Measurements from ENCODE around the gene CTSO.

Gene CTSO

GRCh38 chr4:155984106-155984797, 30.6 kb upstream of the CTSO start:
- H2BK12ac ChIP-seq (ENCODE audit: low read length): no peak overlapping the region
- no peak overlapping the region for H3K9ac ChIP-seq (ENCODE audit: low read depth, low read length, poor library complexity)
- no peak overlapping the region for H3K14ac ChIP-seq (ENCODE audit: low read length)
- no peak overlapping the region for H3K4me2 ChIP-seq (ENCODE audit: insufficient read depth, low read length, poor library complexity, severe bottlenecking)
- no CpG with 5 or more reads among the region's 4 CpGs for WGBS, 2 donors (ENCODE audit: extremely low coverage in 2 of 2, insufficient read length in 2 of 2, insufficient replicate concordance in 1 of 2)
- no peak overlapping the region for H3K18ac ChIP-seq (ENCODE audit: low read length)
- no peak overlapping the region for H4K8ac ChIP-seq (ENCODE audit: low read depth, low read length)
- no peak overlapping the region for H3K23ac ChIP-seq (ENCODE audit: low read depth, low read length, poor library complexity)
- H3K27me3 ChIP-seq (ENCODE audit: control insufficient read depth in 3 of 3, insufficient read depth in 3 of 3, low read depth in 1 of 3, low read length in 3 of 3): no peaks in the 10 kb centered on the region
- no peaks in the 10 kb centered on the region for H3K4me1 ChIP-seq (ENCODE audit: control insufficient read depth in 2 of 2, insufficient read depth in 1 of 2, low read depth in 1 of 2, low read length in 2 of 2)
- H2AFZ ChIP-seq (ENCODE audit: low read length): no peak overlapping the region
- no peaks in the 10 kb centered on the region for H3K36me3 ChIP-seq (replicated peaks in 1 of 2; ENCODE audit: control insufficient read depth in 2 of 2, insufficient read depth in 2 of 2, low read length in 2 of 2)
- H3K4me3 ChIP-seq (ENCODE audit: low read length in 2 of 2): no peak overlapping the region
- H2BK15ac ChIP-seq (ENCODE audit: low read length): no peak overlapping the region
- H3K27ac ChIP-seq (replicated peaks; ENCODE audit: low read length): no peak overlapping the region
- H4K91ac ChIP-seq (ENCODE audit: low read depth, low read length, poor library complexity): no peak overlapping the region
- H3K9me3 ChIP-seq (replicated peaks in 1 of 2; ENCODE audit: control insufficient read depth in 2 of 2, insufficient read depth in 1 of 2, low read depth in 1 of 2, low read length in 2 of 2): peaks cover 0 to 3% of the 10 kb centered on the region in 2 donors
- no peak overlapping the region for H2BK120ac ChIP-seq (ENCODE audit: low read depth, low read length)
- H3K79me1 ChIP-seq (ENCODE audit: low read depth, low read length): no peaks in the 10 kb centered on the region
- H3K4ac ChIP-seq (ENCODE audit: low read length): no peak overlapping the region
- no peak overlapping the region for H2BK5ac ChIP-seq (ENCODE audit: low read length)
- H2AK5ac ChIP-seq (ENCODE audit: low read depth, low read length): no peak overlapping the region
- no peak for DNase-seq (ENCODE audit: low spot score)

GRCh38 chr4:155982736-155983385, 29.2 kb upstream of the CTSO start:
- Histone ChIP-seq H2BK12ac (ENCODE audit: low read length) (no peak overlapping the region), H3K23ac (ENCODE audit: low read depth, low read length, poor library complexity) (no peak overlapping the region), H2BK120ac (ENCODE audit: low read depth, low read length) (no peak overlapping the region), H3K4me1 (ENCODE audit: control insufficient read depth in 2 of 2, insufficient read depth in 1 of 2, low read depth in 1 of 2, low read length in 2 of 2) (no peaks in the 10 kb centered on the region), H2AK5ac (ENCODE audit: low read depth, low read length) (no peak overlapping the region), H3K36me3 (replicated peaks in 1 of 2; ENCODE audit: control insufficient read depth in 2 of 2, insufficient read depth in 2 of 2, low read length in 2 of 2) (no peaks in the 10 kb centered on the region), H4K8ac (ENCODE audit: low read depth, low read length) (no peak overlapping the region), H3K14ac (ENCODE audit: low read length) (no peak overlapping the region), H2BK5ac (ENCODE audit: low read length) (no peak overlapping the region), H2BK15ac (ENCODE audit: low read length) (no peak overlapping the region), H3K4me3 (ENCODE audit: low read length in 2 of 2) (no peak overlapping the region), H4K91ac (ENCODE audit: low read depth, low read length, poor library complexity) (no peak overlapping the region), H3K4ac (ENCODE audit: low read length) (no peak overlapping the region), H3K4me2 (ENCODE audit: insufficient read depth, low read length, poor library complexity, severe bottlenecking) (no peak overlapping the region), H2AFZ (ENCODE audit: low read length) (no peak overlapping the region), H3K27ac (replicated peaks; ENCODE audit: low read length) (no peak overlapping the region), H3K79me1 (ENCODE audit: low read depth, low read length) (no peaks in the 10 kb centered on the region), H3K18ac (ENCODE audit: low read length) (no peak overlapping the region), H3K9me3 (replicated peaks in 1 of 2; ENCODE audit: control insufficient read depth in 2 of 2, insufficient read depth in 1 of 2, low read depth in 1 of 2, low read length in 2 of 2) (peaks cover 0 to 9% of the 10 kb centered on the region in 2 donors), H3K9ac (ENCODE audit: low read depth, low read length, poor library complexity) (no peak overlapping the region), H3K27me3 (ENCODE audit: control insufficient read depth in 3 of 3, insufficient read depth in 3 of 3, low read depth in 1 of 3, low read length in 3 of 3) (no peaks in the 10 kb centered on the region)
- no peak for DNase-seq (ENCODE audit: low spot score)
- no CpG with 5 or more reads among the region's 2 CpGs for WGBS, 2 donors (ENCODE audit: extremely low coverage in 2 of 2, insufficient read length in 2 of 2, insufficient replicate concordance in 1 of 2)

- no peak overlapping the region for H4K8ac ChIP-seq (ENCODE audit: low read depth, low read length)
- H3K79me1 ChIP-seq (ENCODE audit: low read depth, low read length): no peaks in the 10 kb centered on the region
- H3K9me3 ChIP-seq (replicated peaks in 1 of 2; ENCODE audit: control insufficient read depth in 2 of 2, insufficient read depth in 1 of 2, low read depth in 1 of 2, low read length in 2 of 2): peaks cover 1 to 13% of the 10 kb centered on the region in 2 donors
- H2AFZ ChIP-seq (ENCODE audit: low read length): no peak overlapping the region
- H2BK15ac ChIP-seq (ENCODE audit: low read length): no peak overlapping the region
- no peak for DNase-seq (ENCODE audit: low spot score)
- no peak overlapping the region for H3K14ac ChIP-seq (ENCODE audit: low read length)
- H2BK5ac ChIP-seq (ENCODE audit: low read length): no peak overlapping the region
- no peak overlapping the region for H3K4me2 ChIP-seq (ENCODE audit: insufficient read depth, low read length, poor library complexity, severe bottlenecking)
- H3K4ac ChIP-seq (ENCODE audit: low read length): no peak overlapping the region
- H3K4me1 ChIP-seq (ENCODE audit: control insufficient read depth in 2 of 2, insufficient read depth in 1 of 2, low read depth in 1 of 2, low read length in 2 of 2): peaks cover 0 to 6% of the 10 kb centered on the region in 2 donors
- H3K27ac ChIP-seq (replicated peaks; ENCODE audit: low read length): no peak overlapping the region
- no peak overlapping the region for H3K9ac ChIP-seq (ENCODE audit: low read depth, low read length, poor library complexity)
- H4K91ac ChIP-seq (ENCODE audit: low read depth, low read length, poor library complexity): no peak overlapping the region
- no peak overlapping the region for H3K18ac ChIP-seq (ENCODE audit: low read length)
- H3K27me3 ChIP-seq (ENCODE audit: control insufficient read depth in 3 of 3, insufficient read depth in 3 of 3, low read depth in 1 of 3, low read length in 3 of 3): no peaks in the 10 kb centered on the region
- no CpG with 5 or more reads among the region's 4 CpGs for WGBS, 2 donors (ENCODE audit: extremely low coverage in 2 of 2, insufficient read length in 2 of 2, insufficient replicate concordance in 1 of 2)
- no peak overlapping the region for H3K23ac ChIP-seq (ENCODE audit: low read depth, low read length, poor library complexity)
- no peak overlapping the region for H3K4me3 ChIP-seq (ENCODE audit: low read length in 2 of 2)
- no peak overlapping the region for H2BK120ac ChIP-seq (ENCODE audit: low read depth, low read length)
- no peaks in the 10 kb centered on the region for H3K36me3 ChIP-seq (replicated peaks in 1 of 2; ENCODE audit: control insufficient read depth in 2 of 2, insufficient read depth in 2 of 2, low read length in 2 of 2)
- no peak overlapping the region for H2AK5ac ChIP-seq (ENCODE audit: low read depth, low read length)
- no peak overlapping the region for H2BK12ac ChIP-seq (ENCODE audit: low read length)
Measured at GRCh38 chr4:155978810-155979209, 25.1 kb upstream of the CTSO start.

GRCh38 chr4:155975511-155975910, 21.8 kb upstream of the CTSO start:
- Histone ChIP-seq H3K27me3 (ENCODE audit: control insufficient read depth in 3 of 3, insufficient read depth in 3 of 3, low read depth in 1 of 3, low read length in 3 of 3) (no peaks in the 10 kb centered on the region), H2BK120ac (ENCODE audit: low read depth, low read length) (no peak overlapping the region), H3K4me1 (ENCODE audit: control insufficient read depth in 2 of 2, insufficient read depth in 1 of 2, low read depth in 1 of 2, low read length in 2 of 2) (peaks cover 0 to 8% of the 10 kb centered on the region in 2 donors), H2BK15ac (ENCODE audit: low read length) (no peak overlapping the region), H3K9me3 (replicated peaks in 1 of 2; ENCODE audit: control insufficient read depth in 2 of 2, insufficient read depth in 1 of 2, low read depth in 1 of 2, low read length in 2 of 2) (peaks cover 1 to 13% of the 10 kb centered on the region in 2 donors), H2BK5ac (ENCODE audit: low read length) (no peak overlapping the region), H3K79me1 (ENCODE audit: low read depth, low read length) (no peaks in the 10 kb centered on the region), H3K14ac (ENCODE audit: low read length) (no peak overlapping the region), H3K9ac (ENCODE audit: low read depth, low read length, poor library complexity) (no peak overlapping the region), H2AK5ac (ENCODE audit: low read depth, low read length) (no peak overlapping the region), H3K36me3 (replicated peaks in 1 of 2; ENCODE audit: control insufficient read depth in 2 of 2, insufficient read depth in 2 of 2, low read length in 2 of 2) (no peaks in the 10 kb centered on the region), H3K18ac (ENCODE audit: low read length) (no peak overlapping the region), H3K27ac (replicated peaks; ENCODE audit: low read length) (no peak overlapping the region), H3K23ac (ENCODE audit: low read depth, low read length, poor library complexity) (no peak overlapping the region), H4K8ac (ENCODE audit: low read depth, low read length) (no peak overlapping the region), H3K4me2 (ENCODE audit: insufficient read depth, low read length, poor library complexity, severe bottlenecking) (no peak overlapping the region), H4K91ac (ENCODE audit: low read depth, low read length, poor library complexity) (no peak overlapping the region), H3K4ac (ENCODE audit: low read length) (no peak overlapping the region), H2AFZ (ENCODE audit: low read length) (no peak overlapping the region), H2BK12ac (ENCODE audit: low read length) (no peak overlapping the region), H3K4me3 (ENCODE audit: low read length in 2 of 2) (no peak overlapping the region)
- WGBS, 2 donors (ENCODE audit: extremely low coverage in 2 of 2, insufficient read length in 2 of 2, insufficient replicate concordance in 1 of 2): no CpG with 5 or more reads among the region's 2 CpGs
- no peak for DNase-seq (ENCODE audit: low spot score)
